HG03520 (cell line): ENCODE measurements around the gene UPF3B.
"Not testable (repeated sequence)": the region's sequence is repeated elsewhere in the genome, so short reads cannot be mapped to it uniquely, and the experiment has no call there.

Experiments used
- ATAC-seq: cut with Tn5 transposase; IDR thresholded peaks from one replicate; pipeline ENCODE4 v1.9.1; 2021; ENCODE audit warnings: mild to moderate bottlenecking, moderate library complexity; ENCODE audit not compliant: unreplicated experiment

Gene UPF3B, protein sequence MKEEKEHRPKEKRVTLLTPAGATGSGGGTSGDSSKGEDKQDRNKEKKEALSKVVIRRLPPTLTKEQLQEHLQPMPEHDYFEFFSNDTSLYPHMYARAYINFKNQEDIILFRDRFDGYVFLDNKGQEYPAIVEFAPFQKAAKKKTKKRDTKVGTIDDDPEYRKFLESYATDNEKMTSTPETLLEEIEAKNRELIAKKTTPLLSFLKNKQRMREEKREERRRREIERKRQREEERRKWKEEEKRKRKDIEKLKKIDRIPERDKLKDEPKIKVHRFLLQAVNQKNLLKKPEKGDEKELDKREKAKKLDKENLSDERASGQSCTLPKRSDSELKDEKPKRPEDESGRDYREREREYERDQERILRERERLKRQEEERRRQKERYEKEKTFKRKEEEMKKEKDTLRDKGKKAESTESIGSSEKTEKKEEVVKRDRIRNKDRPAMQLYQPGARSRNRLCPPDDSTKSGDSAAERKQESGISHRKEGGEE

DNA sequence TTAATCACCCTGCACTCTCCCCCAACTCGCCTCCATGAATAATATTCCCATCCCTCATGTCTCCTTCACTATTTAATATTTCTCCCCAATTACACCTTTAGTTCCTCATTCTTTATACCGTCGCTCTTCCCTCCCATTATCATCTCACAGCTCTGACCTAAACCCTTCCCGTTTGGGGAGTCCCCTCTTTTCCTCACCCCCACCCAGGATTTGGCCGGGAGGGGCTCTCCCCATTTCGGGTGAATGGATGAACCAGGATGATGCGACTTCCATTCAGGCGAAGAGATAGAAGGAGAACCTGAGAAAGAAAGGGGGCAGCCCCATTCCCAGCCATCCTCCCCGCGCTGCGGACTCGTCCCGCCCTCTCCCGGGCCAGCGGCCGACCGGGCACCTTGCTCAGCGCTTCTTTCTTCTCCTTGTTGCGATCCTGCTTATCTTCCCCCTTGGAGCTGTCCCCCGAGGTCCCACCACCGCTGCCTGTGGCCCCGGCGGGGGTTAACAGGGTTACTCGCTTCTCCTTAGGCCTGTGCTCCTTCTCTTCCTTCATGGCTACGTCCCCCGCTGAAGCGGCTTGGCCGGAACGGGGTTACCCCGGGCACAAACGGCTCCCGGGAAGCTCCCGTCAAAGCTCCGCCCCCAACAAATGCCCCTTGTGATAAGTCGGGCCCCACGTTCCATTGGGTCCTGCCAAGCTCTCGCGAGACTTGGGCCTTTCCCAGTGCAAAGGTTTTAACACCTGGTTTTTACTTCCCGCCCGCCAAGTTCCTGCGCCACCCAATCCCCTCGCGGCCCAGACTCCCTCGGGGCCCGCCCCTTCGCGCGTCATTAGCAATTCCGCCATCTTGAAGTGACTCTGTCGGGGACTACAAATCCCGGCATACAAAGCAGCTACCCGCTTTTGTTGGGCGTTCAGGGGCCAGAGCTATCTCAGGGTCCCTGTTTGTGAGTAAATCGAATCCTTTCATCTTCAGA is at the start of gene UPF3B:
TSS of gene UPF3B (minus strand) at position 582 of the 972 bp plus-strand sequence. CDS start at position 547, 35 bp downstream.
- peak; percentile 96 for ATAC-seq

GRCh38 chrX:119900976-119901375 is 48.2 kb upstream of the UPF3B start:
- ATAC-seq = no peak

- ATAC-seq = no peak
Observed at GRCh38 chrX:119899125-119899524, 46.4 kb upstream of the UPF3B start.

GRCh38 chrX:119895843-119896326 is 43.1 kb upstream of the UPF3B start, which contains the start of gene AKAP14:
Gene AKAP14, plus strand, starts transcription at chrX:119895893. Its CDS starts 7,331 bp downstream, at chrX:119903224.
- ATAC-seq = no peak

DNA sequence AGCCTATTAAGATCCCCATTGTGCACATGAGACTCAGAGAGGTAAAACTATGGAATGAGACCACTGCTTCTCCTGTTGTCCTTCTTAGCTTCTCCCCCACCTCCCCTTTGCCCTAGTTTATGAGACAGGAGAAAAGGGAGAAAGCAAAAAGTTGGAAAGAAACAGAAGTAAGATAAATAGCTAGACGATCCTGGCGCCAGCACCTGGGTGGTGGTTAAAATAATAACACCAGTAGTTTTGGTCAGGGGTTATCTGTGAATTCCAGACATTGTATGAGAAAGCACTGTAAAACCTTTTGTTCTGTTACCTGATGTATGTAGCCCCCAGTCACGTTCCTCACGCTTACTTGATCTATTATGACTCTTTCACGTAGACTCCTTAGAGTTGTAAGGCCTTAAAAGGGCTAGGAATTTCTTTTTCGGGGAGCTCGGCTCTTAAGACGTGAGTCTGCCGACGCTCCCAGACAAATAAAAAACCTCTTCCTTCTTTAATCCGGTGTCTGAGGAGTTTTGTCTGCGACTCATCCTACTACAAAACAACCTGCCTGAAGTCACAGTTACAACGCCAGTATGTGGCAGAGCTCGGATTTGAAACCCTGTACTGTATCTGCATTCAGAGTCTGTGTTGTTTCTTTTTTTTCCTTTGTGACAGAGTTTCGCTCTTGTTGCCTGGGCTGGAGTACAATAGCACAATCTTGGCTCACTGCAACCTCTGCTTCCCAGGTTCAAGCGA is 39.4 kb upstream of the UPF3B start:
- ATAC-seq = not testable (repeated sequence)

GRCh38 chrX:119890626-119891025 is 37.9 kb upstream of the UPF3B start:
- not testable (repeated sequence) for ATAC-seq

- ATAC-seq = no peak
Observed at GRCh38 chrX:119887721-119888425, 35.1 kb upstream of the UPF3B start.

DNA sequence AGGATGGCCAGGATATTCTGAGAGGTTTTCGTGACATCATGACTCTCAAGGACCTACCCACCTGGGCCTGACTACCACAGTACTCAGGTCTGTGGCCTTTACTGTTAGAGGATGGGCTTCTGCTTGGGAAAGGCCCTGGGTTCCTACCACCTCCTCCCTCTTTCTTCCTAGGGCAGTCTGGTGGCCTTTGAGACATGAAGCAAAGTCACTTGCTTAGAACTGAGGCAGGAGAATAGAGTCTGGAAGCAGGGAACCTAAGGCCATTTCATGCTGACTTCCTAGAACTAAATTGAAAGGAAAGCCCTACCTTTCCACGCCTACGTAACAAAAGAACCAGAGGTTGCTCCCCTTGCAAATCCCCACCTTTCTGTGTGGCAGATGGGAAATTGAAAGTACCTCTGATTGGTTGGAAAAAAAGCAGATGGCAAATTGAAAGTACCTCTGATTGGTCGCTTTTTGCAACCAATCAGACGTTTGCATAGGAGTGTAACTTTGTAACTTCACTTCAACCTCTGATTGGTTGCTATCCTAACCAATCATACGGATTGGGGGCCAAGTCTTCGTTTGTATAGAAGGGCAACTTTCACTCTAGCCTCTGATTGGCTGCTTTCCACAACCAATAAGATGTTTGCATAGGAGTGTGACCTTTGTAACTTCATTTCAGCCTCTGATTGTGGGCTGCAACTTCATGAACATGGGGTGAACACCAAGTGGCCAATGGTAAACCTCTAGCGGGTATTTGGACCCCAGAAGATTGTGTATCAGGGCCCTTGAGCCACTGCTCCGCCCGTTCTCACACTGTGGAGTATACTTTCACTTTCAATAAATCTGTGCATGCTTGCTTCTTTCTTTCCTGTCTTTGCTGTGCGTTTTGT is 33.0 kb upstream of the UPF3B start:
- no peak for ATAC-seq

DNA sequence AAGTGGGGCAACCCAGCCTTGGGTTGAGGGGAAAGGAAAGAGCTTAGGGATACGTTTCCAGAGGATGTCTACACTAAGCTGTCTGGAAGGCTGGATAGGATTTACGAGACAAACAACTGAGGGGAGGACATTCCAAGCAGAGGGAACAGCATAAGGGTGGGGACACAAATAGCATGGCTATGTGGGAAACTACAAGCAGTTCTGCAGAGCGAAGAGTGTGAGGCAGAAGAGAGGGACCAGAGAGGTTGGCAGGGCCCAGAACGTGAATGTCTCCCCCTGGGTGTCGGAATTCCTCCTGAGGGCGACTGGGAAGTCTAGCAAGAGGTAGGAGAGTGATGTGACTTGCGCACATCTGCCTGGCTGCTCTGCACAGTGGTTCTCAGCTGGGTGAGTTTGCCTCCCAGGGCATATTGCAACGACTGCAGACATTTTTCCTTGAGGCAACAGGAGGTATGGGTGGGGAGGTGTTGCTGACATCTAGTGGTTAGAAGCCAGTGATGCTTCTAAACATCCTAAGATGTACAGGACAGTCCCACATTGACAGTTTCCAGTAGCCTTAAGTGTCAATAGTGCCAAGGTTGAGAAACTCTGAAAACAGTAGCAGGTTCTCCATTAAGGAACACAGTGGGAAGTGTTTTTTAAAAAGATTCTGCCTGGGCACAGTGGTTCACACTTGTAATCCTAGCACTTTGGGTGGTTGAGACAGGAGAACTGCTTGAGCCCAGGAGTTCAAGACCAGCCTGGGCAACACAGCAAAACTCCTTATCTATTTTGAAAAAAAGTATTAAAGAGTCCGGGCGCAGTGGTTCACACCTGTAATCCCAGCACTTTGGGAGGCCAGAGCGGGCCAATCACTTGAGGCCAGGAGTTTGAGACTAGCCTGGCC is 28.0 kb upstream of the UPF3B start:
- ATAC-seq = peak; percentile 91

DNA sequence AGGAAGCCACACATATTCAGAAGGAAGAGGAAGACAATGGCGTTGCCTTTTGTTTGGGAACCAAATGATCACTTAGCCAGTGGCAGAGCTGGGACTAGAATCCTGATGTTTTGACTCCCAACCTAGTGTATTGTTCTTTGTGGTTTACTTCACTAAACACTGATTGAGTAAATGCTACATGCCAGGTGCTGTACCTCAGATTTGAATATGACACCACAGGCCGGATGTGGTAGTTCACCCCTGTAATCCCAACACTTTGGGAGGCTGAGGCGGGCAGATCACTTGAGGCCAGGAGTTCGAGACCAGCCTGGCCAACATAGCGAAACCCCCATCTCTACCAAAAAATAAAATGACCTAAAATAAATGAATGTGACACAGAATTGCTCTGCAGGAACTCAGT is 27.3 kb upstream of the UPF3B start:
- ATAC-seq = no peak

DNA sequence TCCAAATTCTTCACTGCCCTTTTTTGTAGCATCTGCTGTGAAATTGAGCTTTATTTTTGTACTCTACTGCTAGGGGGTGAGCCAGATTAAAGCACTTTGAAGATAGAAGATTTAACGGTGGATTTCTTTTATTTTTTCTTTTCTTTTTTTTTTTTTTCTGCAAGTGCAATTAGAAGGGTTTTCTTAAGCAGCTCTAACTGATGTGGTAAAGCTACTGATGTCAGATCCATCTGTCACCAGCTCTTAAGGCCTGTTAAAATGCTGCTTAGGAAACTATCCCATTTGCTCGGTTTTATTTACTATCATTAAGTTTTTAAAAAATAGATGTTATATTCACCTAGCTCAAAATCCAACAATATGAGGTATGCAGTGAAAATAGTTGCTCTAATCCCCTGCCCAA is 26.0 kb upstream of the UPF3B start:
- ATAC-seq = no peak

- peak; percentile 86 for ATAC-seq
Observed at GRCh38 chrX:119871599-119872395, 19.0 kb upstream of the UPF3B start, which contains the start of the genes NDUFA1 and RNF113A. Gene NDUFA1, plus strand, starts transcription at chrX:119871832. Its CDS starts 80 bp downstream, at chrX:119871912. Gene RNF113A, minus strand, starts transcription at chrX:119871733. Its CDS starts 120 bp downstream, at chrX:119871613.

GRCh38 chrX:119871245-119871598 is 18.5 kb upstream of the UPF3B start:
- ATAC-seq = peak; percentile 20

- ATAC-seq = no peak
Observed at GRCh38 chrX:119870626-119871131, 17.9 kb upstream of the UPF3B start.

DNA sequence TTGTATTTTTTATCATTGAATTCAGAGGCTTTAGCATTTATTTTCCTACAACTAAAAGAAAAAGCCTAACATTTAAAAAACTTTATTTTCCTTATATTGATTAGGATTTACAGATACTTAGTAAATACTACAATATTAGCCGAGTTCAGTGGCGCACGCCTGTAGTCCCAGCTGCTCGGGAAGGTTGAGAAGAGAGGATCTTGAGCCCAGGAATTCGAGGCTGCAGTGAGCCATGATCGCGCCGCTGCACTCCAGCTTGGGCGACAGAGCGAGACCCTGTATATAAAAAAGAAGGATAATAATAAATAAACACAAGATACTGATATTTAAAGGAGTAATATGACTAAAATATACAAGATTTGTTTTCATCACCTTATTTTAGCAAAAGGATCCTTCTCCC is 681 bp upstream of the UPF3B start:
- no peak for ATAC-seq

- no peak for ATAC-seq
Observed at GRCh38 chrX:119833905-119834304, 18.9 kb downstream of the UPF3B start.

GRCh38 chrX:119828446-119828845 is 24.3 kb downstream of the UPF3B start:
- no peak for ATAC-seq
